GM21360 (cell line): Measurements from ENCODE around the gene MTMR4.
"Not testable (repeated sequence)": the region's sequence is repeated elsewhere in the genome, so short reads cannot be mapped to it uniquely, and the experiment has no call there.

ENCODE experiments used
- ATAC-seq: cut with Tn5 transposase; IDR thresholded peaks from one replicate; pipeline ENCODE4 v1.9.1; 2021; ENCODE audit warnings: mild to moderate bottlenecking, moderate library complexity; ENCODE audit not compliant: unreplicated experiment

The MTMR4 gene

GRCh38 chr17:58493506-58493905 lies 20.9 kb downstream of the MTMR4 start:
- no peak for ATAC-seq

GRCh38 chr17:58492238-58493121 lies 22.0 kb downstream of the MTMR4 start:
- no peak for ATAC-seq

DNA sequence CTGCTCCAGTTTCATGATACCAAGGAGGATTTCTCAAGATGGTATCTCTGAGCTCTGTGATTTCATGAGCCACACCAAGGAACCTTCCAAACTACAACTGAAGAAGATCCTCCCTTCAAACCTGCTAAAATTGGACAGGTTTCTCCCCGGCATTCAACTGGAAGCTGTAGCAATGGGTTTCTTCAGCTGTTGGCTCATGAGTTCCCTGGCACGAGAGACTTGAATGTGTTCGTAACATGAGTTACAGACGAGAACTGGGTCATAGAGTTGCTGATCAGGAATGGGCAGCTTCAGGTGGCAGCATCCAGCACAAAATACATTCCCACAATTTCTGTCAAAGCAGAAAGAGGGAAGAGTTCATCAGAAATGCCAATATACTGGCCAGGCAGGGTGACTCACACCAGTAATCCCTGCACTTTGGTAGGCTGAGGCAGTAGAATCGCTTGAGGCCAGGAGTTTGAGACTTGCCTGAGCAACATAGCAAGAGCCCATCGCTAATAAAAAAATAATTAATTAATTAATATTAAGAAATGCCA lies 22.9 kb downstream of the MTMR4 start:
- no peak for ATAC-seq

DNA sequence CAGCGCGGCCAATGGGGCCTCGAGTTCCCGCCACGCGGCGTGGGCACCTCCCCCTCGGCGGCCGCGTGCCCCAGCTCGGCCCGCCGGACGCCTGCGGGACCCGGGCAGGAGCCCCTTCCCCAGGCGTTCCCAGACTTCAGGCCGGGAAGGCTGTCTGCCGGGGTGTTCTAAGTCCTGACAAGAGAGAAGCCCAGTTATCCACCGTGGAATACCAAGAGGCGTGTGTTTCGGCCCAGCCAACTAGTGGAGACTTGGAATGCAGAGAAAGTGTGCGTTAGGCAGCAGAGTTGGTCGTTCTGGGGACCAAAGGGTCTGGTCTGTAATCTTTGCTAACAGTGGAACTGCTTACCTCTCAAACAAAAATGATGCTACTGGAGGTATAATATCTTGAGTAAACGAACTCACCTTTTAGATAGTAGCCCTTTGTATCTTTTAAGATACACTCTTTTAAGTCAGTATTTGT lies 26.0 kb downstream of the MTMR4 start:
- ATAC-seq: no peak

GRCh38 chr17:58487589-58488427 lies 26.6 kb downstream of the MTMR4 start, which contains the start of gene HSF5:
Gene HSF5, minus strand, starts transcription at chr17:58488408. Its CDS starts 134 bp downstream, at chr17:58488274.
- no peak for ATAC-seq

GRCh38 chr17:58484600-58484999 lies 29.8 kb downstream of the MTMR4 start:
- no peak for ATAC-seq

DNA sequence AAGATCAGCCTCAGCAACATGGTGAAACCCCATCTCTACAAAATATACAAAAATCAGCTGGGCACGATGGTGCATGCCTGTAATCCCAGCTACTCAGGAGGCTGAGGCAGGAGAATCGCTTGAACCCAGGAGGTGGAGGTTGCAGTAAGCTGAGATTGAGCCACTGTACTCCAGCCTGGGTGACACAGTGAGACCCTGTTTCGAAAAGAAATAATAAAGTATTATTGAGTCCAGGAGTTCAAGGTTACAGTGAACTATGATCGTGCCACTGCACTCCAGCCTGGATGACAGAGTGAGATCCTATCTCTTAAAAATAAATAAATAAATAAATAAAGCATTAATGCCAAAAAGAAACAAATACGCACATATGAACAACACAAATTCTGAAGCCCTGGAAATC lies 32.6 kb downstream of the MTMR4 start:
- ATAC-seq: not testable (repeated sequence)

GRCh38 chr17:58480090-58480489 lies 34.3 kb downstream of the MTMR4 start:
- ATAC-seq: no peak

DNA sequence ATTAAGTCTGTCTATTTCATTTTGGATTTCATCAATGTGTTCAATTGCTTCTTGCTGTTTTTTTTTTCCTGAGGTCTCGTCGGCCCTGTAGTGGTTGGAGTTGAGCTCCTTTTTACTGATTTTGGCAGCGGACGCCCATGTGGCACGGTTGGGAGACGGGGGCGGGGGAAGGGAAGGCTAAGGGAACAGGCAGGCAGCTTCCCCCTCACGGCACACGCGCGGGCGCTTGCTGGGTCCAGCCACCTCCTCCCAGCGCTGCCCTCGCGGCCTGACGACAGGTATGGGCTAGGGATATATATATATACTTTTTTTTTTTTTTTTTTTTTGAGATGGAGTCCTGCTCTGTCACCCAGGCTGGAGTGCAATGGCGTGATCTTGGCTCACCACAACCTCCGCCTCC lies 37.6 kb downstream of the MTMR4 start:
- ATAC-seq: no peak

DNA sequence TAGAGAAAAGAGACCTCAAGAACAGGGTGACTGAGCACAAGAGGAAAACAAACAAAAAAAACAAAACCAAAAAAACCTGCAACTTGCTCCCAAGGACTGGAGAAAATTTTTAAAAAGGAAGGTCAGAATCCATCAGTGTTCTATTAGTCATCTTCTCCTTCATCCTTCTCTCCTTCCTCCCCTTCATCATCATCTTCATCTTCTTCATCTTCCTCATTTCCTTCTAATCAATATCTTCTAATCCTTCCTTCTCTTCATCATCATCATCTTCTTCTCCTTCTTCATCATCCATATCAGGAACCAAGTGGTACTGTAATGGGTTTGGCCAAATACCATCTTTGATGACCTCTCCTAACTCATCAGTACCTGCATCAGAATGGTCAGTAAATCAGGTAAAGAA lies 38.5 kb downstream of the MTMR4 start:
- no peak for ATAC-seq

DNA sequence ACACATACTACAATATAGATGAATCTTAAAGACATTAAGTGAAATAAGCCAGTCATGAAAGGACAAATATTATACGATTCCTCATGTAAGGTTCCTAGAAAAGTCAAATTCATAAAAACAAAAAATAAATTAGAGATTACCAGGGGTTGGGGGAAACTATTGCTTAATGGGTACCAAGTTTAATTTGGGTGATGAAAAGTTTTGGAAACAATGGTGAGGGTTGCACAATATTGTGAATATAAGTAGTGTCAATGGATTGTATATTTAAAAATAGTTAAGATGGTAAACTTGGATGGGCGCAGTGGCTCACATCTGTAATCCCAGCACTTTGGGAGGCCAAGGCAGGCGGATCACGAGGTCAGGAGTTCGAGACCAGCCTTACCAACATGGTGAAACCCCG lies 44.1 kb downstream of the MTMR4 start:
- ATAC-seq: no peak

DNA sequence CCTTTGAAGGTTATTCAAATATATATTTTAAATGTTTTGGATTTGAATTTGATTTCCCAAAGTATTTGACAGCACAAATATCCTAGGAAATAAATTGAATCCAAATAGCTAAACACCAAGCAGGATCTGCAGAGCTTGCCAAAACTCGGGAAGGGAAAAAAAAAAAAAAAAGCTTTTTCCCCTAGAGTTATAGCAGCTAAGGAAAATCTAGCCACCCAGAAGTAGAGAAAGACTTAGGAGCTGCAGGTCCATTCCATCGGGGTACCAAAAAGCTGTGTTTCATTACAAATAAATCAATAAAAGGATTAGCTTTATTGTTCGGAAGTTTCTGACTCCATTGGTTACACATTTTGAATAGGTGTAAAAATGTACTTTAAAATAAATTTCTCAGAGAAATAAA lies 45.5 kb downstream of the MTMR4 start:
- no peak for ATAC-seq

GRCh38 chr17:58455491-58455890 lies 58.9 kb downstream of the MTMR4 start:
- no peak for ATAC-seq

GRCh38 chr17:58452738-58453137 lies 61.7 kb downstream of the MTMR4 start:
- no peak for ATAC-seq

- no peak for ATAC-seq
Observed at GRCh38 chr17:58447039-58447975, 67.1 kb downstream of the MTMR4 start.

DNA sequence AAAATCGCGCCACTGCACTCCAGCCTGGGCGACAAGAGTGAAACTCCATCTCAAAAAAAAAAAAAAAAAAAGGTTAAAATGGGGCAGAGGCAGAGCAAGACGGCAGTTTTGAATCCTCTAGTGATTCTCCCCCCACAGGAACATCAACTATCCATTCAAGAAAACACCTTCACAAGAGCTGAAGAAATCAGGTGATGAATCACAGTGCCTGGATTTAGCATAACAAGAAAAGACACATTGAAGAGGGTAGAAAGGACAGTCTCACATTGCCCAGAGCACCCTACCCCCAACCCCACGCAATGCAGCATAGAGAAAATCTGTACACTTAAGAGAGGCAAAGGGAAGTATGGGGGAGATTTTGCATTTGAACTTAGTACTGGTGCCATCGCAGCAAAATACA lies 68.4 kb downstream of the MTMR4 start:
- ATAC-seq: no peak
